Activated CD4-positive, alpha-beta T cell treated with anti-CD3 and anti-CD28 coated beads for 4 hours (primary cell): Measurements from ENCODE around the gene SETD3.
A peak's percentile ranks its signal among the peaks of the same experiment; 100 is the strongest.

ENCODE experiments used
- DNase-seq, 2 donors: peaks; one replicate each; pipeline ENCODE4 v3.0.0-alpha.2; 2020

Gene SETD3

DNA sequence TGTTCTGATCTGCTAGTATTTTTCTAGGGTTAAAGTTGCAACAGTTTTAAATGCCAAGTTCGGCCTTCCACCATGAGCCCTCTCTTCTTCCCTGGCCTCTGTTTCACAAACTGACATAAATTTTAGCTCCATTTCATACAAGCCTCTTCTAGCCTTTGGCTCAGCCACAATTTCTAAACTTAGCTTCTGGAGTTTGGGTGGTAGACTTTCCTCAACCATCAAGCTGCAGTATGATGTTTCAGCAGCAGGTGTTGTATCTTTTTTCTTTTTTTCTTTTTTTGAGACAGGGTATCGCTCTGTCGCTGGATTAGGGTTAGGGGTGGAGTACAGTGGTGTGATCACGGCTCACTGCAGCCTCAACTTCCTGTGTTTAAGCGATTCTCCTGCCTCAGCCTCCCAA lies 29.4 kb downstream of the SETD3 start:
- no peak for DNase-seq

DNA sequence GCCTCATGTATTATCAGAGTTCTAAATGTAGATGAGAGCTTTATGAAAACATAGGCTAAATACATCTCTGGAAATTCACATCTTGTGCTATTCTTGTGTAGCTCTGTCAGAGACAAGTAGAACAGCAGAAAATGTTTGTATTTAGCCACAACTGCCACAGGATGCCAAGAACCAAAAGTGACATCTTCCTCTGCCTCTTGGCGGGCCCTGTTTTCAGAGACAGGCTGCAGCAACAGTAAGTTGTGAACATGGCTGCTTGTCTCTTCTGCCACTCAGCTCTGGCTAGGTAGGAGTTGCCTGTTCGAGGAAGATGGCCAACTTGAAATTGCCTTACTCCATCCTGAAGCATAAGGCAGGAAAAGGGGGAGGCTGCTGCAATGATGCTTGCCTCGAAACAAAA lies 30.4 kb downstream of the SETD3 start:
- no peak for DNase-seq

DNA sequence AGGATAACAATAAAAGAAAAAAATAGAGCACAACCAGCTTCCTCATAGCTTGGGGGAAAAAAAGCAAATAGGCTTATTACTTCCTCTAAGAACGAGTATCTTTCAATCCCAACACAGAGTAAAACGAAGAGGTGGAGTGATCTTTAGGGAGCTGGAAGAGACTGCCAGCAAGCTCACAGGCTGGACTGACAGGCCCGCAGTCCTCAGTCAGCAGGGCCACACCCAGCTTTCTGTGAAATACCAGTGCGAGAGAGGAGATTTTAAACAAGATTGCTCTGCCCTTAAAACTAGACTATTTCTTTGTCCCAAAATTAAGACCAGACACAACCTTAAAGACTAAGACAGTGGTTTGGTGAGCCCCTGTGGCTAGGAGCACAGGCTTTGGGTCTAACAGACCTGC lies 32.9 kb downstream of the SETD3 start:
- DNase-seq = no peak

DNA sequence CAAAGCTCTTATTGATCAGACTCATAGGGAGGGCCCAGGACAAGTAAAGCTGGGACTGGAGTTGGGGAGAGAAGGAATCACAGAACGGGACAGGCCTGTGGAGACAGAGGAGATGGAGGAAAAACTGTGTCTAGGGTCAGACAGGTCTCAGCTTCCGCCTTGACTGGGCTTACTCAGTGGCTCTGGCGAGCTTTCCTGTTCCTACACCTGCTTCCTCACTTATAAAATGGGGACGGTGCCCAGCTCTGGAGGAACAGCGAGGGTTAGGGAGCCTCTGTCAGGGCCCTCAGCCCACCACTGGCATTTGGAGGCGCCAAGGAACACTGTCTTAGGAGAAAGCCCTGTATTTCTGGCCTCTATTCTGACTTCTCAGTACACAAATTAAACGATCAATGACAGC lies 34.7 kb downstream of the SETD3 start:
- no peak for DNase-seq

DNA sequence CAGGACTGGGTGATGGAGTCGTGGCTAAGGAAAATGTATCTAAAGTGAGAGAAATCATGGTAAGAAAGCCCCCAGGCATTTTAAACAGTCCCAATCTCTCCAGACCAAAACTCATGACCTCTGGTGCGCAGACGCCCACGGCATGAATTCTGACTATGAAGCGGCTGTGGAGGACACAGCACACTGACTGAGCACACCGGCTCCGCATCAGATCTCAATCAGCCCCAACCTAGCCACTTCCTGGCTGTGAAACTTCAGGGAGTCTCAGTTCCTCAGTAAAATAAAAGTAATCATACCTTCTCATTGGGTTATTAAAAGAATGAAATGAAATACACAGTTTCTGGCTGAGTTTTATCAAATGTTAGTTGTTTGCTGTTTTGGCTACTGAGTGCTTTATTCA lies 38.7 kb downstream of the SETD3 start:
- DNase-seq = no peak

DNA sequence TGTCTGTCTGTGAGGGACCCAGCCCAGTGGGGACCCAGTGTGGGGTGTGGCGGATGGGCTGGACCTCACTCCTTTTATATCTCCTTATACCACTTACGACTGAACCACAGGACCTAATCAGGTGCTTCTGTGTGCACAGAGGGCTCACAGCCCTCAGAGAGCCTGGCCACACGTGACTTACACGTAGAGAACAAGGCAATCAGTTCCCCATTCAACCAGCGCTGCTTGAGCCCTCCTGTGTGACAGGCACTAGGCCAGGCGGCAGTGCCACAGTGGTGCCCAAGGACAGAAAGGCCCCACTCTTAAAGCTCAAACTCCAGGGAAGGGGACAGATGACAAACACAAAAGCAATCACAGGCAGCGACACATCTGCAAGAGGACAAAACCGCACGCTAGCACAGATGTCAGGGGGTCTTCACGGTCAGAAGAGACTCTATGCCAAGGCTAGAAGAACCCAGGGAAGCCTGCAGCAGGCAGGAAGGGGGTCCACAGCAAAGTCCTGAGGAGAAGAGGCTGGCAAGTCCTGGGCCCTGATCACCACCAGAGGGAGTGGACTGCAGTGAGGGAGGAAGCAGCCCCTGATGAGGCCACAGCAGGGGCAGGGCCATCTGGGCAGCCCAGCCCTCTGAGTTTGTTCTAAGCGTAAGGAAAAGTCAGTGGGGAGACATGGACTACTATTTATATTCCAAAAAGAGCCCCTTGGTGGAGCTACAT lies 39.3 kb downstream of the SETD3 start:
- no peak for DNase-seq

DNA sequence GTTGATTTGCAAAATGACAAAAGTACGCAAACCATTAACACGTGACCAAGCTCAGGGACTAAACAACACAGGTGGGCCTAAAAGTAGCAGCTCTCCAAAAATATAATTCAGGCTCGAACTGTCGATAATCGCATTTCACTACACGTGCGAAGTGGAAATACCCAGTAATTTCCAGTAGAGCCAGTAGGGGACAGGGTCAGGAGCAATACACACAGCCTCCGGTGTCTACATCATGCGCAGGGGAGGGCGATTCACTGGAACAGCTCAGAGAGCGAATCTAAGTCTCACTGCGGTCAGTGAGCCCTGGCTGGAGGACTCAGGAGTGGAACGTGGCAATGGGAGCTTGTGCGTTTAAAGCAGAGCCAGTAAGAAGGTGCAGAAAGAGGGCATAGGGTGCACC lies 40.4 kb downstream of the SETD3 start:
- no peak for DNase-seq

DNA sequence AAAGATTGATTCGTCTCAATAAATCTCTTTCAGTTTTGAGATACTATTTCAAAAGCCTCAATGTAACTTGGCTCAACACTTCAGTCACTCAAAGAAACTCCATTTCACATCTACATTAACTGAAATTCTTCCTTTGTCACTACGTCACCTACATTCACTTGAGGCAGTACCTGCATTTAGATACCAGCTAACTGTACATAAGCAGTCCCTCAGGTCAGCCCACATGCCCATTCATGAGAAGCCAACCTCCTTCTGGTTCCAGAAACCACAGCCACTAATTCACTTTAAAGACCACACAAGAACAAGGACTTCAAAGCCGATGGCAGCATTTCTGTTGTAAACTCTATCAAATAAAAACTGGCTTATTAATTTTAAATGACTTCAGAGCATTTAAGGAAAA lies 43.0 kb downstream of the SETD3 start:
- DNase-seq = no peak

DNA sequence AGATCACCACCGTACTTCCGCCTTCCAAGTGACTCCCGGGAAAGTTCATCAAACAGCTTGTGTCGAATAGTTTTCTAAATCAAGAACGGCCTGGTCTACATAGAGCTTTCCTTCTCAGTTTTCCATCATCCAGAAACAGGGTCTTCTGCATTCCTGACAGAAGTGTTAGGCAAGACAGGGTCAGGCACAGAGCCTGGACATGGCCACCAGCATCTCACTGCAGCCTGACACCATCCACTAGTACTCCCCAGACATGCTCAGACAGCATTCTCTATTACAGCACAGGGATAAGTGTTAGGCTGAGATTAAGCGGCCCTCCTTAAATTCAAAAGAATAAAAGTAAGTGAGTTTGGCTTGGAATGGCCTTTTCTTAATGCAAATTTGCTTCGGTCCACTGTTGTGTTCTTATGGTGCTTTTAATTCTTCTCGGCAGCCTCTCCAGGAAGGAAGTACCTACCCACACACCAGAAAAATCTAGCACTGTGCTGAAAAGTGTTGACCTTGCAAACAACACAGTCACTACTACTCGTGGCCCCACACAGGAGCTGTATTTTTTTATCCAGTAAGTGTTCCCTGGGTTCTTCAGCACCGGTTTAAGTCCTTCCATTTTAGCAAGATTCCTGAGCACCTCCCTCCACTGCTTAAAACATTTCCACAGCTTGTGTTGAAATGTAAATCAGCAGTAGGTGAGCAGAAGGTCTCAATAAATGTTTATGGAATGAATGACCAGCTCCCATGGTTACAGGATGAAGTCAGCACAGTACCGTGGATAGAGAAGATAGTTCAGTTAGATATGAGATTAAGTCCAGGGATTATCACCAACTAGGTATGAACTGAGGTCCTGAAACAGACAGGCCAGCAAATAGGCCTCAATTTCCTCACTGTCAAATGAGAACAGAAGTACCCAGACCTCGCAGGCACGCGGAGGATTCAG lies 44.1 kb downstream of the SETD3 start:
- no peak for DNase-seq

DNA sequence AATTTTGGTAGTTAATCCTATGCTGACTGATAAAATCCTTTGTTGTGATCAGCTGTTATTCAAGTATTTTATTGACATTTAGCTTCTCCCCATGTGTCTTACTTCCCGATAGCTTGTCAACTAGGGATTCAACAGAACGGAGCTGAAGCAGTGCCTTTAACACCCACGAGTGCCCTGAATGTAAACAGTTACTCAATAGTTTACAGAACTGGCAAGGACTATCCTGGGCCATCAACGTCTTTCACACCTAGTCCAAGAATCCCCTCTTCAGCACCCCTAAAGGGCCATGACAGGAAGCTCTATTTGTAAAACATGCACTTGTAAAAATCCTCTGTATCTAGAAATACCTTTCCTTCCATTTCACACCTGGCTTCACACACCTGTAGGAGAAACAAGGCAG lies 45.3 kb downstream of the SETD3 start:
- DNase-seq = no peak

DNA sequence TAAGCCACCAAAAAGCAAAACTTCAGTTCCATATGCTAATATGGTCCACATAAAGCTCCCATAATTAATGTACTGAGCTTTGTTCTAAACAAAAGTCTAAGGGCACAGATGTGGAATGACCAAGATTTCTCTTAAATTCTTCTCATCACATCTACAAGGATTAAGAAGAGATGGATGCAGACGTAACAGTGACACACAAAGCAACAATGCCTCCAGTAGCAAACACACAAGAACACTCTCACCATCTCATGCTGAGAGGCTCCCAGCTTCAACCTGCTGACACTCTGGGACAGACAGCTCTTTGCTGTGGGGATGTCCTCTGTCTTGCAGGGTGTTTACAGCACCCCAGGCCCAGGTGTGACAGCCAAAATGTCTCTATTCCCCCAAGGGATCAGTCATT lies 48.2 kb downstream of the SETD3 start:
- DNase-seq = no peak

DNA sequence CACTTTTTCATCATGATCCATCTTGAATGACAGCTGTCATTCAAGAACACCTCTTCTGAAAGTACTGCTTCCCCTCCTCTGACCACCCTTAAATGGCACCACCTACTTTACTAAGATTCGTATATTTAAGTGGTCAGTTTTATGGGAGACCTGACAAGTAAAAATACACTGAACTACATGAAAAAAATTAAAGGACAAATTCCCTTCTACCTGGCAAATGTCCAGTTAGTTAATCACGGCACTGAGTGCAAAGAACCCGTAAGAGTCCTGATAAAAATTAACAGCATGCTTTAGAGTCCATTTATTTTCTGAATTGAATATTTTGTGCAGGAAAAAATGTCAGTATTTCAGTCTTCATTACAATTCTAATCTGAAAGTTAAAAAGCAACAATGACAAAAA lies 48.7 kb downstream of the SETD3 start:
- no peak for DNase-seq

DNA sequence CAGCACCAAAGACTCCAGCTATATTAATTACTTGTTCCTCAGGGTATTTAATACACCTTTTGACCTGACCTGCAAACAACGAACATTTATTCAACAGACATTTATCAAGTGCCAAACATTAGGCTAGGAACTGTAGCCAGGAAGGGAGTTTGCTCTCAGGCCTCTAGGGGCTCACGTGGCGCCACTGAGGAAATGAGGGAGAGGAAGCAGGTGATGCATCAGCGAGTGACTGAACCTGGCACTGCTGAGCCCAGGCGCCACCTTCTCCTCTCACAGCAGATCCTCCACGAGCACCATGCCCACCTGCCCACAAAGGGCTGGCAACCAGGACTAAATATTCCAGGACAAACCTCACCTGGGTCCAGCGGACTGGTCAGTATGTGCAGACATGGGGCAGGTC lies 50.2 kb downstream of the SETD3 start:
- DNase-seq = peak in 1 of 2 donors; percentile 20

DNA sequence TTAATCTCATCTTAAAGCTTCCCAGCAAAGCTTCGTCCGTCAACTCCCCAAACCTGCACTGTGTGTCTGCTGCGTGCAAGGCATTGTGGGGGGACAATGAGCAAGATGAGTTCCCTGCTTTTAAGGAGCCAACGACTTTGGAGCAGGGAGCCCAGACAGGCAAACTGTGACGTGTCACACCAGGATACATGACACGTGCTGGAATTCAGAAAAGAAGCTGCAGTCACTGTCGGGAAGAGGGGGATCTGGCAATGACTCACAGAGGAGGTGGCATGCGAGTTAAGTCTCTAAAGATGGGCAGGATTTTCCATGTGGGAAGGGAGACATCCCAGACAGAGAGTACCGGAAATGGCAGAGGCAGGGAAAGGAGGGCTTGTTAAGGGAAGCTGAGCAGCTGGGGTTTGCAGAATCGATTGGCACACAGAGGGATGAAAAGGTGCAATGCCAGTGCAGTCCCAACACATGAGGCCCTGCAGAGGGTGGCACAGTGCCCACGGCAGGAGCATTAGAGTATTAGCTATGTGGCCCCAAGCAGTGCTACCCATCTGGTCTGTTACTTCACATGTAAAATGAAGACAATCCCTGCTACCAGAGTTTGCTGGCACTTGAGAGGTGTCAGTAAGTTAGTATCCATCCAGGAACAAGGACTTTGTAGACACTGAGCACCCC lies 52.9 kb downstream of the SETD3 start:
- no peak for DNase-seq

DNA sequence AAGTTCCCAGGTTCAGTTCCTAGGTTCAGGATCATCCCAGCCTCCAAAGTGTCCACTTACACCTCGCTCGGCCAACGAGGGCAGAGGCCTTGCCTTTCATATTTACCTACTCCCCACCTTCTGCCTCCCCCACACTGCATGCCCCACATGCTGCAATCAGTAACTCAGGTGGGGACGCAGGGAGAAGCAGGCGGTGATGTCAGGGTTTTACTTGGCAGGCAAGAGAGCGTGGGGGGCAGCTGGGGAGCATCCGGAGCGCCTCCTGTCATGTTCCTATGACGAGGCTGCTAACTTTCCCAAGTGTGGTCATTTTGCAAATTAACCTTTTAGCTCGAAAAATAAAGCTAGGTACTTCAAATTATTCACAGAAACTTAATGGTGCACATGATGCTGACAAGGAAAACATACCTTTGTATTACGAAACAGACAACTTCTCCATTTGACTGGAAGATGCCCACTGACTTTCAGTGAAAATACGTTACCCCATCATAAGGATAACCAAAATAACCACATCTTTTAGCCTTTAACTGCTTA lies 53.8 kb downstream of the SETD3 start:
- no peak for DNase-seq

DNA sequence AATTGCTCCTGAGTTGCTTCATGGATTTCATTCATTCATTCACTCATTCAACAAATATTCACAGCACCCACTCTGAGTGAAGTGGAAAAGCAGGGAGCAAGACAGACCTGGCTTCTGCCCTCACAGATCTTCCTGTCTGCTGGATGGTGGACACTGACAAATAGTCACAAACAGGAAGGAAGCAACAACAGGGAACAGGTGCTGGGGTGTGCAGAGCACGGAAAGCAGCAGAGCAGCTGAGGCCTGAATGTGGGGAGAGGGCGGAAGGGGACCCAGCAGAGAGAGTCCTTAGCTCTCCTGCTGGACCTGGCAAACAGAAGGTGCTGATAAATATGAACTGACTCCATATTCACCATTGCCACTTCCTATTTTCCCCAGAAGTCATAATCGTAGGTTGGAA lies 54.4 kb downstream of the SETD3 start:
- DNase-seq = no peak

DNA sequence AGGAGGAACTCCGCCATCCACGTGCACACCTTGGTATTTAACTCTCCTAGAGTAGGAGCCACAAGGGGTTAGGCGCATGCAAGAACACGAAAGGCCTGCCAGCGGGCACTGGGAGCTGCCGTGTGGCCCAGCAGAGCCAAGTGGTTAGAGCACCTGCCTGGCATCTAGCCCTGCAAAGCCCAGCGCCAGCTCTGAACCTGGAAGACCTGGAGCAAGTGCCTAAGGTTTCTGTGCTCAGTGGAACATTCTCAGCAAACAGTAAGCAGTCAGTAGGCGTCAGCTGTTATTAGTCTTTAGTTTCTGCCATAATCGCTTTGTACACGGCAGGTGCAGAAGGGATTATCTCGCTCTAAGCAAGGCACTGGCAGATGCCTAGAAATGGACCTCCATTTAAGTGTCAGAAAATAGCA lies 55.4 kb downstream of the SETD3 start:
- no peak for DNase-seq

DNA sequence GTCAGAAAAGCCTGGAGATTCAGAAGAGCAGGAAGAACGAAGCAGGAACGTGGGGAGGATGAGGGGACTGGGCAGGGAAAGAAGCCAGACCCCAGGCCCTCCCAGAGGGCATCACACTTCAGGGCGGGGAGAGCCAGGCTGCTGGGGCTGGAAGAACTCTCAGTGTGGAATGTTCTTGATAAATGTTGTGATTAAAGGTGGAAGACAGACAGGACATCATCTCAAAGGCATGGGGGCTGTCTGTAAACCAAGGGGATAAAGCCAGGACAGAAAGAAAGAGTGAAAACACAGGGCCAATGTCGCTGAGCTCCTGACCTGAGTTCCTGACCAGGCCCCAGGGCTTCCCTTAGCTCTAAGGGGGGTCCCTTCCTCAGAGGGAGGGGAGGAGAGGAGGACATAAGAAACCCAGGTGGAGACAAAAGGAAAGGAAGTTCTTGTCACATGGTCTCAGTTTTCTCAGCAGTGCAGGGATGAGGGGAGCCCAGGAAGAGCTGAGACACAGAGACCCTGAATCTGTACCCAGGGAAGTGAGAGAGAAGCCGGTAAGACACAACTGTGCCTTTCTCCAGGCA lies 56.3 kb downstream of the SETD3 start:
- DNase-seq = no peak

DNA sequence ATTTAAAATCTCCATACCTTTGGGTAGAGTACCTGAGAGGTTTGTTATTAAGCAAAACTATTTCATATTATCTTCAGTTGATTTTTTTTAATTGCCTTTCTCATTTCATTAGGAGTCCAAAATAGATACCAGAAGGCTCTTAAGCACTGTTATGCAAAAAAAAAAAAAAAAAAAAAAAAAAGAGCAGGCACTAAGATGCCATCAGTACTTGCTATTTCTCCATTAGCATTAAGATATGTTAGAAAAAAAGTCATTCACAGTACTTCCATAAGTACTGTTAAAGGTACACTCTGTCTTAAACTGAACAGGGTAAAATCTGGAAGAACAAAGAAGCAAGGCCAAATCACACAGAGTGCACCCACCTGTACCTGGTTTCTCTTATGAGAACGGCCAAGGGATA lies 57.2 kb downstream of the SETD3 start:
- no peak for DNase-seq

DNA sequence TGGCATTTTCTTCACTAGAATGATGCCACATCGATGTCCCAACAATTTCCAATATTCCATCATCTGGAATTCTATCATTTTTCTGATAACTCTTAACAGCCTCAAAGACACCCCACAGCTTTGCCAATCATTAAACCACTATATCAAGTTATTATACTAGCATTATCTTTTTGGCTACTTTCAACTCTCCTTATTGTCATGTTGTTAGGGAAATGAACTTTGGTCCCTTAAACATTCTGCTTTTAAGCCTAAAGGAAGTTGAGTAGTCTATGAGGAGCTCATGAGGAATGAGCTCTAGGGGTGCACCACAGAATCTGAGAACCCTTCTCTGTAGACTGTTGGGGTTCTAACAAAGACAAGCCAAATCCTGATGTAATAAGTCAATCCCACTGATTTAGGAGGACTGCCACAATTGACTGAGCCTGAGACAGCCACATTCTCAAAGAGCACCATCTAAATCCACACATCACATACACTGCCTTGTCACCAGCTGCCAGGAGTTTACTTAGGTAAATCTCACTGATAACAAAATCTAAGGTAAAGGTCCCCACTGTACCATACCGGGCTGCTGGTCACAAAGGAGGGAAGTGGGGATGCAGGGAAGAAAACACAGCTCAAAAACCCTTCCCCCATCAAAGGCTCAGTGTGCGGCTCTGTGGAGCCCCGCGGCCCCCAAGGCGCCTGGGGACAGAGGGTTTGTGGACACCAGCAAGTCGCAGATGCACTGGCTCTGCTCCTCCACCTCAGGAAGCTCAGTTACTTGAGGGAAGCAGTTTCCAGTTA lies 58.2 kb downstream of the SETD3 start:
- no peak for DNase-seq

DNA sequence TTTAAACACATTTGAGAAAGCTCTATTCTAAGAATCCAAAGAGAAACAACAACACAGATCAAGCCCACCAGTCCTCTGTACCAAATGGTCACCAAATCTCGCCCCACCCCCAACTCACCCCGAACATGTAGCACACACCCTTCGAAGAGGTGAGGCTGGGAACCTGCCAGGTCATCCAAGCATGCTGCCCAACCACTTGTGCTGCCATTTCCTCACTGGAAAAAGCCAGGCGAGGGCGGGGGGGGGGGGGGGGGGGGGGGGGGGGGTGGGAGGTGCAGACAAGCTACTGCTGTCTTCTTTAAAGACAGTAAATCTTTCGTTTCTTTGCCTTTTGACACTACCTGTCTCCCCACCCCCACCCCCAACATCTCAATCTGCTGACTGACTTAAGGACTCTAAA lies 59.9 kb downstream of the SETD3 start:
- no peak for DNase-seq

DNA sequence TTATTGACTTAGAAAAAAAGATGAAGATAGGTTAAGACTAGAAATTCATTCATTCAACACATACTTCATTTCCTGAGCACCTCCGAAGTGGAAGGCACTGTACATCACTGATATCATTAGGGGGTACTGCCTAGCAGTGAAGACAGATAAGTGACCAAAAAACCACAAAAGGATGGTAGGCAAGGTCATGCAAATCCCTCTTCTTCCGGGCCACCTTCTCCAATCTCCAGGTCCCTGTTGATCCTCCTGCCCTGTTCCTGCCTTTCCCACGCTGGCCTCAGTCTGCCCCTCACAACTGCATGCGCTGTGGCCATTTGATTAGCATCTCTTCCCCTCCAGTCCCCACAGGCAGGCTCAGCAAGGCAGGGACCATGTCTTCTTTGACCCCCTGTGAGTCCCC lies 60.8 kb downstream of the SETD3 start:
- DNase-seq = no peak
